GM23338 (cell line): ENCODE data around the gene TMX3. TPM values are rescaled to one million over a fixed set of nuclear protein-coding genes. Genes with fewer than 3 reads are reported as not detected.

Experiments
- ATAC-seq: fragments of 200-7000 bp; cut with Tn5 transposase; 3 replicates; pipeline ENCODE4 v1.9.1; 2020
- DNase-seq: peaks from one replicate; pipeline ENCODE4 v3.0.0-alpha.2; 2015; ENCODE audit warnings: low spot score
- H2AFZ ChIP-seq: fragments of 200-600 bp; sonication (generic); 2 replicates; pipeline ENCODE4 v1.8.0; 2016; ENCODE audit warnings: antibody characterized with exemption, mild to moderate bottlenecking, moderate library complexity
- H3F3A ChIP-seq: fragments of 200-600 bp; sonication (generic); replicated peaks from 2 replicates; pipeline ENCODE4 v1.8.0; 2017; ENCODE audit warnings: antibody characterized with exemption, mixed run types, low read depth
- H3K27ac ChIP-seq: fragments of 200-600 bp; sonication (generic); 2 replicates; pipeline ENCODE4 v1.6.1; 2016; ENCODE audit warnings: low read depth
- H3K27me3 ChIP-seq: fragments of 200-600 bp; sonication (generic); 2 replicates; pipeline ENCODE4 v1.8.0; 2016; ENCODE audit warnings: mild to moderate bottlenecking, mixed run types, moderate library complexity; ENCODE audit not compliant: insufficient read depth
- H3K36me3 ChIP-seq: fragments of 200-600 bp; sonication (generic); 2 replicates; pipeline ENCODE4 v1.8.0; 2016; ENCODE audit warnings: mild to moderate bottlenecking; ENCODE audit not compliant: insufficient read depth
- H3K4me1 ChIP-seq: fragments of 200-600 bp; sonication (generic); 2 replicates; pipeline ENCODE4 v1.8.0; 2016; ENCODE audit warnings: mild to moderate bottlenecking, moderate library complexity; ENCODE audit not compliant: insufficient read depth
- H3K4me2 ChIP-seq: fragments of 200-600 bp; sonication (generic); 2 replicates; pipeline ENCODE4 v1.7.1; 2017; ENCODE audit warnings: mixed run types
- H3K4me3 ChIP-seq: fragments of 200-600 bp; sonication (generic); 2 replicates; pipeline ENCODE4 v1.6.1; 2016; ENCODE audit warnings: mixed run types
- H3K79me2 ChIP-seq: fragments of 200-600 bp; sonication (generic); replicated peaks from 2 replicates; pipeline ENCODE4 v1.8.0; 2017; ENCODE audit warnings: mild to moderate bottlenecking; ENCODE audit not compliant: insufficient read depth
- H3K9me2 ChIP-seq: fragments of 200-600 bp; sonication (generic); 2 replicates; pipeline ENCODE4 v1.8.0; 2017; ENCODE audit not compliant: insufficient read depth
- H4K20me1 ChIP-seq: fragments of 200-600 bp; sonication (generic); replicated peaks from 2 replicates; pipeline ENCODE4 v1.8.0; 2017; ENCODE audit warnings: mild to moderate bottlenecking; ENCODE audit not compliant: insufficient read depth
- H3K27ac Mint-ChIP-seq: 2 replicates; pipeline ENCODE4 v1.8.0; 2020; ENCODE audit warnings: inconsistent platforms, mild to moderate bottlenecking, moderate library complexity, mixed read lengths
- H3K27me3 Mint-ChIP-seq: 3 replicates; pipeline ENCODE4 v1.8.0; 2022; ENCODE audit warnings: low read depth, mild to moderate bottlenecking, moderate library complexity, mixed read lengths, inconsistent platforms; ENCODE audit not compliant: insufficient read depth, poor library complexity
- H3K36me3 Mint-ChIP-seq: 3 replicates; pipeline ENCODE4 v1.8.0; 2021; ENCODE audit warnings: low read depth, mild to moderate bottlenecking, inconsistent platforms, moderate library complexity, mixed read lengths
- H3K4me1 Mint-ChIP-seq: 3 replicates; pipeline ENCODE4 v1.8.0; 2020; ENCODE audit warnings: mild to moderate bottlenecking, inconsistent platforms, mixed read lengths
- H3K4me3 Mint-ChIP-seq: 3 replicates; pipeline ENCODE4 v1.8.0; 2021; ENCODE audit warnings: moderate library complexity, mild to moderate bottlenecking, inconsistent platforms, mixed read lengths
- H3K9me3 Mint-ChIP-seq: 3 replicates; pipeline ENCODE4 v1.8.0; 2020; ENCODE audit warnings: moderate library complexity, mild to moderate bottlenecking, inconsistent platforms, mixed read lengths
- CREB1 ChIP-seq: fragments of 250-450 bp; sonication (Bioruptor Pico); IDR thresholded peaks from 2 replicates; pipeline ENCODE4 v1.5.0; 2020; ENCODE audit warnings: low read depth, mild to moderate bottlenecking, moderate library complexity
- ETS1 ChIP-seq: IDR thresholded peaks from 2 replicates; pipeline ENCODE4 v1.6.1; 2016; ENCODE audit warnings: antibody characterized with exemption
- EZH2 ChIP-seq: fragments of 200-600 bp; sonication (generic); IDR thresholded peaks from one replicate; pipeline ENCODE4 v1.8.0; 2017; ENCODE audit warnings: antibody characterized with exemption, mild to moderate bottlenecking, low read depth; ENCODE audit not compliant: unreplicated experiment
- EZH2phosphoT487 ChIP-seq: fragments of 200-600 bp; sonication (generic); IDR thresholded peaks from one replicate; pipeline ENCODE4 v1.8.1; 2018; ENCODE audit warnings: antibody characterized with exemption; ENCODE audit not compliant: unreplicated experiment
- JUNB ChIP-seq: IDR thresholded peaks from one replicate; pipeline ENCODE4 v1.6.1; 2016; ENCODE audit warnings: antibody characterized with exemption; ENCODE audit not compliant: unreplicated experiment
- NANOG ChIP-seq: IDR thresholded peaks from 2 replicates; pipeline ENCODE4 v1.6.1; 2016; ENCODE audit warnings: antibody characterized with exemption, borderline replicate concordance
- POLR2AphosphoS5 ChIP-seq: IDR thresholded peaks from 2 replicates; pipeline ENCODE4 v1.6.1; 2016; ENCODE audit warnings: antibody characterized with exemption, low read depth
- REST ChIP-seq: IDR thresholded peaks from one replicate; pipeline ENCODE4 v1.6.1; 2018; ENCODE audit warnings: antibody characterized with exemption; ENCODE audit not compliant: unreplicated experiment
- STAT1 ChIP-seq: IDR thresholded peaks from one replicate; pipeline ENCODE4 v1.6.1; 2016; ENCODE audit warnings: antibody characterized with exemption; ENCODE audit not compliant: unreplicated experiment
- ZNF331 ChIP-seq: fragments of 250-450 bp; sonication (Bioruptor Pico); IDR thresholded peaks from 2 replicates; pipeline ENCODE4 v1.5.0; 2020; ENCODE audit warnings: low read depth, mild to moderate bottlenecking, moderate library complexity
- ZNF462 ChIP-seq: fragments of 250-450 bp; sonication (Bioruptor Pico); IDR thresholded peaks from 2 replicates; pipeline ENCODE4 v1.5.0; 2020; ENCODE audit warnings: mild to moderate bottlenecking, moderate library complexity
- polyA plus RNA-seq: library from polyadenylated mRNA; unstranded; fragments of >200 nt; fragmentation: Nextera tagmentation; extraction: Ambion mirVana; gene quantifications from 2 replicates; pipeline ENCODE4 v1.2.1, GENCODE V29; 2016
- total RNA-seq: library from RNA; depleted of rRNA; stranded (reverse); fragments of >200 nt; shearing (Covaris generic); gene quantifications from 2 replicates; pipeline ENCODE4 v1.2.3, GENCODE V29; 2014
- TF ChIP-seq, protein P1 (sequence below), 2 experiments: fragments of 200-600 bp in 1 of 2; sonication (generic) in 1 of 2; conservative IDR thresholded peaks; 2 replicates each; pipeline versions ENCODE4 v1.5.1 to v1.6.1; 2016 to 2017; ENCODE audit warnings: antibody characterized with exemption in 2 of 2, low read depth in 2 of 2, mild to moderate bottlenecking in 2 of 2, moderate library complexity in 1 of 2

TMX3 gene
- total and polyA plus RNA-seq, 2 experiments from 2014 or later: 12.4 to 40.1 TPM

DNA sequence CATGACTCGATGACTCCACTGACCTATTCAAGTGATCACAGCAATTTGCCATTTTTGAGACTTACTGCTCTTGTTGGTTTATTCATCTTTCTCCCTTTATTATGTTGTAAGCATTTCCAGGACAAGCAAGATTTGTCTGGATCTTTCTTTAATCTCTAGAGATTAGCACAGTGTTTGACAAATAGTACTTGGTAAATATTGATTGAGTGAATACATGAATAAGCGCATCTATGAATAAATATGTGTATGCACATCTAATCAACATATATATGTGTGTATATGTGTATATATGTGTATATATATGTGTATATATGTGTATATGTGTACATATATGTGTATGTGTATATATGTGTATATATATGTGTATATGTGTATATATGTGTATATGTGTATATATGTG, 7.3 kb downstream of the TMX3 start (continued):
- TF ChIP-seq EZH2 (no peak), ZNF331 (CRISPR knock-in tag) (no peak), ETS1 (no peak)

GRCh38 chr18:68705119-68705518, 9.8 kb downstream of the TMX3 start:
- peaks cover 45% of the 10 kb centered on the region for H3K36me3 Mint-ChIP-seq
- no peaks in the 10 kb centered on the region for H3K9me3 Mint-ChIP-seq
- H3K27ac ChIP-seq: no peak overlapping the region
- H3K9me2 ChIP-seq: no peaks in the 10 kb centered on the region
- ATAC-seq: no peak
- H3K4me3 Mint-ChIP-seq: no peak overlapping the region
- no peak overlapping the region for H3K4me3 ChIP-seq
- DNase-seq: no peak
- H3K27ac Mint-ChIP-seq: no peak overlapping the region
- H4K20me1 ChIP-seq: no peaks in the 10 kb centered on the region
- H3K79me2 ChIP-seq: peaks cover 67% of the 10 kb centered on the region
- H3F3A ChIP-seq: no peaks in the 10 kb centered on the region
- no peaks in the 10 kb centered on the region for H3K27me3 Mint-ChIP-seq
- H2AFZ ChIP-seq: no peak overlapping the region
- H3K4me1 Mint-ChIP-seq: no peaks in the 10 kb centered on the region
- peaks cover 5% of the 10 kb centered on the region; the same call in 1 of the 2 replicates for H3K36me3 ChIP-seq
- no peaks in the 10 kb centered on the region for H3K27me3 ChIP-seq
- no peak overlapping the region for H3K4me2 ChIP-seq
- no peaks in the 10 kb centered on the region for H3K4me1 ChIP-seq
- TF ChIP-seq ETS1 (no peak), ZNF331 (CRISPR knock-in tag) (no peak), EZH2phosphoT487 (no peak), CREB1 (no peak), NANOG (no peak), REST (no peak), EZH2 (no peak), JUNB (no peak), STAT1 (no peak), POLR2AphosphoS5 (no peak), ZNF462 (CRISPR knock-in tag) (no peak)
- TF ChIP-seq, protein P1, sequence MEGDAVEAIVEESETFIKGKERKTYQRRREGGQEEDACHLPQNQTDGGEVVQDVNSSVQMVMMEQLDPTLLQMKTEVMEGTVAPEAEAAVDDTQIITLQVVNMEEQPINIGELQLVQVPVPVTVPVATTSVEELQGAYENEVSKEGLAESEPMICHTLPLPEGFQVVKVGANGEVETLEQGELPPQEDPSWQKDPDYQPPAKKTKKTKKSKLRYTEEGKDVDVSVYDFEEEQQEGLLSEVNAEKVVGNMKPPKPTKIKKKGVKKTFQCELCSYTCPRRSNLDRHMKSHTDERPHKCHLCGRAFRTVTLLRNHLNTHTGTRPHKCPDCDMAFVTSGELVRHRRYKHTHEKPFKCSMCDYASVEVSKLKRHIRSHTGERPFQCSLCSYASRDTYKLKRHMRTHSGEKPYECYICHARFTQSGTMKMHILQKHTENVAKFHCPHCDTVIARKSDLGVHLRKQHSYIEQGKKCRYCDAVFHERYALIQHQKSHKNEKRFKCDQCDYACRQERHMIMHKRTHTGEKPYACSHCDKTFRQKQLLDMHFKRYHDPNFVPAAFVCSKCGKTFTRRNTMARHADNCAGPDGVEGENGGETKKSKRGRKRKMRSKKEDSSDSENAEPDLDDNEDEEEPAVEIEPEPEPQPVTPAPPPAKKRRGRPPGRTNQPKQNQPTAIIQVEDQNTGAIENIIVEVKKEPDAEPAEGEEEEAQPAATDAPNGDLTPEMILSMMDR (conservative IDR thresholded peaks at IDR 0.05; ENCODE audit: low read depth in 2 of 2): no peak
